Activated B cell treated with CpG ODN at 0.5 μM for 24 hours (primary cell): ENCODE measurements around the gene CSF1R. TPM values are rescaled to one million over a fixed set of nuclear protein-coding genes. Genes with fewer than 3 reads are reported as not detected.

Source experiments
- ATAC-seq: fragments of 200-7000 bp; cut with Tn5 transposase; one replicate; pipeline ENCODE4 v1.10.0; 2021; ENCODE audit warnings: low read depth, mild to moderate bottlenecking, moderate library complexity
- CTCF ChIA-PET: fragments of 350-600 bp; sonication (Branson Sonifier 250); formaldehyde crosslinking; loops from one replicate; lab custom pipeline; 2021; ENCODE audit warnings: antibody characterized with exemption; lab: Charles Lee
- POLR2A ChIA-PET: fragments of 350-600 bp; sonication (Branson Sonifier 250); formaldehyde crosslinking; loops from one replicate; lab custom pipeline; 2021; ENCODE audit warnings: antibody characterized with exemption; lab: Charles Lee
- DNase-seq: peaks from one replicate; pipeline ENCODE4 v3.0.0; 2022
- H3K27ac Mint-ChIP-seq: one replicate; pipeline ENCODE4 v1.8.0; 2020; ENCODE audit warnings: mixed read lengths
- H3K27me3 Mint-ChIP-seq: one replicate; pipeline ENCODE4 v1.8.0; 2021; ENCODE audit warnings: mixed read lengths
- H3K36me3 Mint-ChIP-seq: one replicate; pipeline ENCODE4 v1.8.0; 2021; ENCODE audit warnings: low read depth, mixed read lengths
- H3K4me1 Mint-ChIP-seq: one replicate; pipeline ENCODE4 v1.8.0; 2021; ENCODE audit warnings: mixed read lengths
- H3K4me3 Mint-ChIP-seq: one replicate; pipeline ENCODE4 v1.8.0; 2020; ENCODE audit warnings: mild to moderate bottlenecking, mixed read lengths
- H3K9me3 Mint-ChIP-seq: one replicate; pipeline ENCODE4 v1.8.0; 2020; ENCODE audit warnings: mixed read lengths
- intact Hi-C: fragments of 100-400 bp; cut with micrococcal nuclease; formaldehyde crosslinking; loops from one replicate; pipeline ENCODE4 v1.15.1; 2024
- total RNA-seq: library from RNA; stranded (reverse); gene quantifications from 2 replicates; pipeline ENCODE4 v1.2.3, GENCODE V29; 2022
- TF ChIP-seq, protein P1 (sequence below): fragments of 200-600 bp; IDR thresholded peaks from one replicate; pipeline ENCODE4 v1.8.0; 2022; ENCODE audit warnings: antibody characterized with exemption, mild to moderate bottlenecking

Gene CSF1R
- total RNA-seq, 1 donor from 2014 or later = 0.44 TPM

DNA sequence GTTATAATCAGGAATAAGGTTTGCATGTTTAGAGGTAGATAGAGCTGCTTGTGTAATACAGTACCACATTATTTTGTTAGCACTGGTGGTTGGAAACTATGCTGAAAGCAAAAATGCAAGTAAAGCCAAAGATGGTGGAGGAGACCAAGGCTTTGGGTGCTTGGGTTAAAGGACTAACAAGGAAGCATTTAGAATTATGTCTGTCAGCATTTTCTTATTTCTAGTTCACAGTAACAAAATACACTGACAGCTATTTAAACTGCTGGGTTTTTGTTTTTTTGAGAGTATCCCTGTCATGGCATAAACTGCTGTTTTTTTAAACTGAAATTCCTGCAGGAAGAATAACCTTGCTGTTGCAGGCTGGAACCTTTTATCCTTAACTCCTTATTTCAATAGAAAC lies 79.3 kb downstream of the CSF1R start:
- intact Hi-C loops = no loop called here
- ChIA-PET POLR2A (no interaction called here), CTCF (interaction anchor here (1.6 kb wide), 1 partner anchor 16 kb away, joined by 5 read pairs; no protein-coding TSS in a partner anchor)
- Mint-ChIP-seq H3K4me3 (no peak overlapping the region), H3K27me3 (no peaks in the 10 kb centered on the region), H3K27ac (no peak overlapping the region), H3K9me3 (no peaks in the 10 kb centered on the region), H3K4me1 (peaks cover 8% of the 10 kb centered on the region), H3K36me3 (peaks cover 75% of the 10 kb centered on the region)
- DNase-seq (no peak), ATAC-seq (no peak)
- TF ChIP-seq, protein P1, sequence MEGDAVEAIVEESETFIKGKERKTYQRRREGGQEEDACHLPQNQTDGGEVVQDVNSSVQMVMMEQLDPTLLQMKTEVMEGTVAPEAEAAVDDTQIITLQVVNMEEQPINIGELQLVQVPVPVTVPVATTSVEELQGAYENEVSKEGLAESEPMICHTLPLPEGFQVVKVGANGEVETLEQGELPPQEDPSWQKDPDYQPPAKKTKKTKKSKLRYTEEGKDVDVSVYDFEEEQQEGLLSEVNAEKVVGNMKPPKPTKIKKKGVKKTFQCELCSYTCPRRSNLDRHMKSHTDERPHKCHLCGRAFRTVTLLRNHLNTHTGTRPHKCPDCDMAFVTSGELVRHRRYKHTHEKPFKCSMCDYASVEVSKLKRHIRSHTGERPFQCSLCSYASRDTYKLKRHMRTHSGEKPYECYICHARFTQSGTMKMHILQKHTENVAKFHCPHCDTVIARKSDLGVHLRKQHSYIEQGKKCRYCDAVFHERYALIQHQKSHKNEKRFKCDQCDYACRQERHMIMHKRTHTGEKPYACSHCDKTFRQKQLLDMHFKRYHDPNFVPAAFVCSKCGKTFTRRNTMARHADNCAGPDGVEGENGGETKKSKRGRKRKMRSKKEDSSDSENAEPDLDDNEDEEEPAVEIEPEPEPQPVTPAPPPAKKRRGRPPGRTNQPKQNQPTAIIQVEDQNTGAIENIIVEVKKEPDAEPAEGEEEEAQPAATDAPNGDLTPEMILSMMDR = no peak

DNA sequence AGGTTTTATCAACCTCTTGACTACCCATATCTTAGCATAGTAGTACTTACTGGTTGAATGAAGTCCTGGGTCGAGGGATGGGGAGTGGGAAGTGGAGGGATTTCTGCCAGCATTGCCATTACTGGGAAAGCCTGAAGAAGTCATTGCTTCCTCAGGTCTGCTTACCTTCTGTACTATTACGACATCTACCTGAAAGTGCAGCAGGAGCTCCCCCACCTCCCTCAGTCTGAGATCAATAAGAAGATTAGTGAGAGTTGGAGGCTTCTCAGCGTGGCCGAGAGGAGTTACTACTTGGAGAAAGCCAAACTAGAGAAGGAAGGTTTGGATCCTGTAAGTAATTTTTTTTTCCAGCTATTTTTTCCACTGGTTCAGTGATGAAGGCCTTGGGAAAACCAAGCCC lies 80.0 kb downstream of the CSF1R start:
- Mint-ChIP-seq H3K27ac (no peak overlapping the region), H3K4me3 (no peak overlapping the region), H3K4me1 (peaks cover 16% of the 10 kb centered on the region), H3K9me3 (no peaks in the 10 kb centered on the region), H3K36me3 (peaks cover 74% of the 10 kb centered on the region), H3K27me3 (no peaks in the 10 kb centered on the region)
- CTCF ChIA-PET = interaction anchor here (1.6 kb wide), 1 partner anchor 16 kb away, joined by 5 read pairs; no protein-coding TSS in a partner anchor
- no peak for ATAC-seq
- POLR2A ChIA-PET = no interaction called here
- no peak for DNase-seq
- intact Hi-C loops = no loop called here
- TF ChIP-seq, protein P1 = no peak

Other genes with a start within 250 kb of the CSF1R start
- gene PDE6A, start 141.8 kb downstream of the CSF1R start, total RNA-seq = not detected in 2 replicates
- 8.9 and 11.0 TPM in 2 replicates for gene SLC26A2, start 125.8 kb downstream of the CSF1R start, total RNA-seq
- gene TIGD6, start 85.9 kb downstream of the CSF1R start, total RNA-seq = 3.5 and 4.2 TPM in 2 replicates
- 28.5 and 36.8 TPM in 2 replicates for gene HMGXB3, start 85.8 kb downstream of the CSF1R start, total RNA-seq
- 0.51 and 1.8 TPM in 2 replicates for gene PDGFRB, start 69.3 kb upstream of the CSF1R start, total RNA-seq
- not detected in 2 replicates for gene CDX1, start 80.2 kb upstream of the CSF1R start, total RNA-seq
- not detected in 2 replicates for gene SLC6A7, start 103.5 kb upstream of the CSF1R start, total RNA-seq
- not detected in 2 replicates for gene CAMK2A, start 203.2 kb upstream of the CSF1R start, total RNA-seq
- not detected in 2 replicates for gene ARSI, start 216.4 kb upstream of the CSF1R start, total RNA-seq